Measurements from ENCODE around the gene NMT1.

NMT1 gene

GRCh38 chr17:45138911-45139532, 77.9 kb downstream of the NMT1 start:
- no peak for DNase-seq

- no peak for DNase-seq
Measured at GRCh38 chr17:45139533-45139920, 78.4 kb downstream of the NMT1 start.

DNA sequence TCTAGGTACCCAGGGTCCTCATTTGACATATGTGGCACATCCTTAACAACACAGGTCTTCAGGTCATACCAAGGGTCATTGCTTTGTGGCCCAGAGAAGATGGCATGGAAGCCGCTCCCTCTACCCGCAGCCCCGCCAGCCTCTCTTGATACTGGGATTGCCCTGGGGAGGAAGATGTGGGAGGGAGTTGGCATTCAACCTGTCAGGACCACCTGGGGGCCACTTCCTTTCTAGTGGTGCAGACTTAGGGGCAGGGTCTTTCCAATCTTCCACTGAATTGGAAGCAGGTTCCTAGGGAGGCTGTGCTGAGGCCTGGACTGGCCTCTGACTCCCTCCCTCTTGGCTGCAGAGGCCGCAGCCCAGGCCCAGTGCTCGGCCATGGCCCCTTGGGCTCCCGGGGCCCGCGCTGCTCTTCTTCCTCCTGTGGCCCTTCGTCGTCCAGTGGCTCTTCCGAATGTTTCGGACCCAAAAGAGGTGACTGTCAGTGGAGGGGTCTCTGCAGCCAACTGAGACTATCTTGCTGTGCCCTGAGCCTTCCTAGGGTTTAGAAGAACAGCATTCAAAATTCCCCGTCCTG, 82.1 kb downstream of the NMT1 start:
- no peak for DNase-seq

DNA sequence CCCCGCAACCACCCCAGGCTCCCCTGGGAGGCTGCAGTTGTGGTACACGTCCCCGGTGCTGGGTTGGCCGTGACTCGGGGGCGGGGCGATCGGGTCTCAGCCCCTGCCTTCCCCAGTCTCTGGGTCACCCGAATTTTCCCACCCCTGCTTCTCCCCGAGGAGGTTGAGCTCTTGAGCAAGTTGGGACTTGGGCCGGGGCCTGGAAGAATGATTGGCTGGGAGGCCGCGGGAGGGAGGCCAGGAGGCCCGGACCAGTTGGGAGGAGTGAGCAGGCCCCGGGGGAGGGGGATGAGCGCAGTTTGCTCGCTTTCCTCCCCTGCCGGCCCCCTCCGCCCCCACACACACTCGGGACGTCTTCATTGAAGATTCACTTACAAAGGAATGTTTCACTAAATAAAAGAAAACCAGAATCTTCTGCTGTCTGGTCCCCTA, 82.7 kb downstream of the NMT1 start:
- no peak for DNase-seq

- no peak for DNase-seq
Measured at GRCh38 chr17:45144199-45145034, 83.3 kb downstream of the NMT1 start.

GRCh38 chr17:45145035-45145389, 83.9 kb downstream of the NMT1 start:
- no peak for DNase-seq

DNA sequence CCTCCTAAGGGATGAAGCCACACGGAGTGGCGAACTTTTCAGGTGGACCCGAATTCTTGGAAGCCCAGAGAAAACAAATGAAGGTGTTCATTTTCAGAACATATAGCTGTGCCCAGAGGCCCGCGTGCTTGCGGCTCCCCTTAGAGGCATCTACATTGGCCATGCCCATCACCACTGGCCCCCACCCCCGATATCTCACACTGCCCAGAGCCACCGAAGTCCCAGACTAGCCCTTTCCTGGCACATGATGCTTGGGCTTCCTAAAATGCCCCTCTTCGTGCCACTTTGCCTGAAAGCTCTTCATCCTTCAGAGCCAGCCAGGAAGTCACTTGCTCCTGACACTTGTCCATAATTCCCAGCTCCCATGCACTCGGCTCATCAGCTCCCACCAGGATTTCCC, 85.0 kb downstream of the NMT1 start:
- no peak for DNase-seq

GRCh38 chr17:45146592-45146889, 85.4 kb downstream of the NMT1 start:
- DNase-seq, result no peak

DNA sequence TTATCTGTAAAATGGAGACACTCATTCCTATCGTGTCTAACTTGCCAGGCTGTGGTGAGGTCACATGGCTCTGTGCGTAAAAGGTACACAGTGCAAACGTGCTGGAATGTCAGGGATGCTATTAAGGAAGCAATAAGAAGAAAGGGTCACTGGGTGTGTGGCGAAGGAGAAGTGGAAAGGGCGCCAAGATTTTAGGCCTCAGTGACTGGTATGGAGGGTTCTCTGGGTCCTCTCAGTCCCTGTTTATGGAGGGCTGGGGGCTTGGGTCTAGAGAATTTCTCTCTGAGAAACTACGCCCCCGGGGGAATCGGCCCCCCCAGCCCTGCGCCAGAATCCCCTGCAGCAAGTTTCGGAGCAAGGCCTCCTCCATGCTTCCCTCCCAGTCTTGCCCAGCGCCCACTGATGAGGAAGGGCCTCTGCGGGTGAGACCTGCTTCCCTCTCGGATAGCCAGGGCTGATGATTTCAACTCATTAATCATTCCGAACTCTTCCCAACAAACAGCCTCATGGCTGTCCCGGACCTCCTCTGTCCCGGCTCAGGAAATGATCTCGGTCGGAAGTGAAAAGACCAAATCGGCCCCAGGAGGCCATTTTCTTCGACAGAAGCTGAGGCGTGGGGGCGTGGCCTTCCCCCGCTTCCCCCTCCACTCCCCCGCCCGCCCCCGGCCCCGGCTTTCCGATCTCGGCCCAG, 85.9 kb downstream of the NMT1 start:
- peak; percentile 87 for DNase-seq

DNA sequence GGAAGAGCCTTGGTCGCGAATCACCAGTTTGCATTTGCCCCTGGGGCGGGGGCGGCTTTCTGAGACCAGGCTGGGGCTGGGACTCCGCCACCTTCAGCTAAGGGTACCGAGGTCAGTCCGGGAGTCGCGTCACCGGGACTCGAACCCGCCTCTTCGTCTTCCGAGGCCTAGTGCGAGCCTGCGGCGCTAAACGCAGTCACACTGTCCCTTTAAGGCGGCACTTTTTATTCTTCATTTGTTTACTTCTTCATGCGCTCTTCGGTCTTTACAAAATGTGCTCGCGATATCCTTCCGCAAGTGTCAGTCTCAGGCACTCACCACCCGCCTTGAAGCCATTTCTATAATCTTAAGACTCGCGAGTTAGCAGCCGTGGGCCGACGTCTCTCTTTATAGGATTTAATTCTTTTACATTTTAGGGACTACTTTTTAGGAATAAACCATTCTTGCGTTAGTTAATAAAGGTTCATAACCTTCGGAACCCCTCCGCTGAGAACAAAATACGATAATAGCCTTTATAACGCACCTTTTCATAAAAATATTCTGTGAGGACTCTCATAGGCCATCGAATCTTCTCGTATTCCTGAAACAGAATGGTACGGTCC, 86.6 kb downstream of the NMT1 start:
- peak; percentile 93 for DNase-seq

DNA sequence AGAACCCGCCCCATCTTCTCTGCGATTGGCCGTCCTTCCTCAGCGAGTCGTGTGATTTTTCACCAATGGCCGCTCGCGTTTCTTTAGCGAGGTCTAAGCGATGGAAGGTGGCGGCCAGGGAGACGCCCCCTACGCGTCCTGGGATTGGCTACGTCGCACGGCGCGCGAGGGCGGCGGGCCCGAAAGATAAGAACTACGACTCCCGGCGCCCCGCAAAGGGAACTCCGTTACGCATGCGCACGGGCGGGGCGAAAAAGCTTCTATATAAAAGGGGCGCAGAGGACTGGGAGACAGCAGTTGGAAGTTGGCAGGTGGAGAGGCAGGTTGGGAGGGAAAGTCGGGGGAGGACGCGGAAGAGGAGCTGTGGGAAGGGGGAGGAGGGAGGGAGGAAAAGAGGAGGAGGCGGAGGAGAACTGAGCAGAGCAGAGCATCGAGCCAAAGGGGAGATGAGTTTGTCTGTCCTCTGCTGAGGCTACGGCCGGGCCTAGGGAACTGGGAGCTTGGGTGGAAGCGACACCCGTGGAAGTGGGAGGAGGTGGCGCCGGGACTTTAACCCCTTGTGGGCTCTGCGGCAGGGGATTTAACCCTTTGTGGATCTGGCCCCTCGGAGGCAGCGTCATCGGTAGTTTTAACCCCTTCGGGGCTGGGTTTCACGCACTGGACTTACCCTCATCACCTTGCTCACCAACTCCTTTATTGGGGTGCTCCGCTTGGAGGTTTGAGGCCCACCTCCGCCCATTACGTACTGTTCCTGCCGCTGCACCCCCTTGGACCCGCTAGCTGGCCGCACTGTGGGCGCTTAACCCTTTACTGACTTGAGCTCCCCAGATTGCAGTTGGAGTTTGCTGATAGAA, 87.3 kb downstream of the NMT1 start, which contains the start of gene HEXIM1:
Gene HEXIM1, plus strand, starts transcription at position 293 of the 854 bp plus-strand sequence. CDS start 716 bp downstream, outside the sequence.
- peak; percentile 100 for DNase-seq

DNA sequence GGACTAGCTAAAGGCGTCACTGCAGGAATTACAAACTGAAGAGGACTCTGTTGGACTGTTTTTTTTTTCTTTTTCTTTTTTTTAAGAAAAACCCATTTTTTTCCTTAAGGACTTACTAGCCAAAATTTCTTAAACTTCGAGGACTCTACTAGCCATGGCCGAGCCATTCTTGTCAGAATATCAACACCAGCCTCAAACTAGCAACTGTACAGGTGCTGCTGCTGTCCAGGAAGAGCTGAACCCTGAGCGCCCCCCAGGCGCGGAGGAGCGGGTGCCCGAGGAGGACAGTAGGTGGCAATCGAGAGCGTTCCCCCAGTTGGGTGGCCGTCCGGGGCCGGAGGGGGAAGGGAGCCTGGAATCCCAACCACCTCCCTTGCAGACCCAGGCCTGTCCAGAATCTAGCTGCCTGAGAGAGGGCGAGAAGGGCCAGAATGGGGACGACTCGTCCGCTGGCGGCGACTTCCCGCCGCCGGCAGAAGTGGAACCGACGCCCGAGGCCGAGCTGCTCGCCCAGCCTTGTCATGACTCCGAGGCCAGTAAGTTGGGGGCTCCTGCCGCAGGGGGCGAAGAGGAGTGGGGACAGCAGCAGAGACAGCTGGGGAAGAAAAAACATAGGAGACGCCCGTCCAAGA, 88.0 kb downstream of the NMT1 start:
- peak; percentile 81 for DNase-seq

DNA sequence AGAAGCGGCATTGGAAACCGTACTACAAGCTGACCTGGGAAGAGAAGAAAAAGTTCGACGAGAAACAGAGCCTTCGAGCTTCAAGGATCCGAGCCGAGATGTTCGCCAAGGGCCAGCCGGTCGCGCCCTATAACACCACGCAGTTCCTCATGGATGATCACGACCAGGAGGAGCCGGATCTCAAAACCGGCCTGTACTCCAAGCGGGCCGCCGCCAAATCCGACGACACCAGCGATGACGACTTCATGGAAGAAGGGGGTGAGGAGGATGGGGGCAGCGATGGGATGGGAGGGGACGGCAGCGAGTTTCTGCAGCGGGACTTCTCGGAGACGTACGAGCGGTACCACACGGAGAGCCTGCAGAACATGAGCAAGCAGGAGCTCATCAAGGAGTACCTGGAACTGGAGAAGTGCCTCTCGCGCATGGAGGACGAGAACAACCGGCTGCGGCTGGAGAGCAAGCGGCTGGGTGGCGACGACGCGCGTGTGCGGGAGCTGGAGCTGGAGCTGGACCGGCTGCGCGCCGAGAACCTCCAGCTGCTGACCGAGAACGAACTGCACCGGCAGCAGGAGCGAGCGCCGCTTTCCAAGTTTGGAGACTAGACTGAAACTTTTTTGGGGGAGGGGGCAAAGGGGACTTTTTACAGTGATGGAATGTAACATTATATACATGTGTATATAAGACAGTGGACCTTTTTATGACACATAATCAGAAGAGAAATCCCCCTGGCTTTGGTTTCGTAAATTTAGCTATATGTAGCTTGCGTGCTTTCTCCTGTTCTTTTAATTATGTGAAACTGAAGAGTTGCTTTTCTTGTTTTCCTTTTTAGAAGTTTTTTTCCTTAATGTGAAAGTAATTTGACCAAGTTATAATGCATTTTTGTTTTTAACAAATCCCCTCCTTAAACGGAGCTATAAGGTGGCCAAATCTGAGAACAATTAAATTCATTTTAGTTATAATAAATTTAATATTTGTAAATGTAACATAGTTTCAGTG, 88.8 kb downstream of the NMT1 start:
- DNase-seq, result peak; percentile 57

DNA sequence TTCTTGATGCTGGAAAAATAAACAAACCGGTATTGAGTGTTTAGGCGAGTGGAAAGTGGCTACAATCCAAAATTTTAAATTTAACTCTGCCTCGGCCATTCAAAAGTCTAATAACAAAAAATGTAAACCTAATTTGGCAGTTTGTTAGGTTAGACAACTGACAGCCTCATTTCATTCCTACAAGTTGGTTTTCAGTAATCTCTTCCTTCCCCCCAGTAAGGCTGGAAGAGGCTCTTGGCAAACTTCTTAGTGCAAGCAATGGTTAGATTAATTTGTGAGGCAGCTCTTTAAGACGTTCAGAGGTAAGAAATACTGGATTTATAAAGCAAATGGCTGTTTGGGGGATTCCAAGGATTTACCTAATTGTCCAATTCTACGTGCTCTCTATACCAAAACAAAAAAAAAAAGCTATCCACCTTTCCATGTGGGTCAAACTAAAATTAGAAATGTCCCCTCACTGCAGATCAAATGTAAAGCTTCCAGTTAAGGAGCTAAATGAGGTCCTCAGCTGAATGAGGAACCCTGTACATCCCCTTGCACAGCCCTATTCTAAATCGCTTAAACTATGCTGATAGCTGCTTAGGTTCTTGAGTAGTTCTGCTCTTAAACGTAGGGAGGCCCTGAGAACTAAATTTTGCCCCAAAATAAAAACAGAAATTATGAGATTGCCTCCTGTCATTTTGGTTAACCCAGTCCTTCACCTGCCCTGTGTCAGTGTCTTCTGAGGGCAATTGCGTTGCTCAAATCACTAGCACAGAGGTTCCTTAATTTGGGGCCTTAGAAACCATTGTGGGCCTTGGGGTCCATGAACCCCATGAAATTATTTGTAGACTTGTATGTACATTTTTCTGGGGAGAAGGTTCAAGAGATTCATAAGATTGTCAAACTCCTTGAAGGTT, 90.0 kb downstream of the NMT1 start:
- no peak for DNase-seq

- DNase-seq, result no peak
Measured at GRCh38 chr17:45155029-45155428, 93.9 kb downstream of the NMT1 start.

GRCh38 chr17:45155483-45155882, 94.4 kb downstream of the NMT1 start:
- DNase-seq, result no peak

- no peak for DNase-seq
Measured at GRCh38 chr17:45156242-45156641, 95.1 kb downstream of the NMT1 start.
